Measurements from ENCODE around the gene CACNA1C.

Gene CACNA1C

GRCh38 chr12:2035431-2036055 lies 17.2 kb upstream of the CACNA1C start:
- no peak for DNase-seq

- no peak for DNase-seq
Observed at GRCh38 chr12:2039034-2039433, 13.8 kb upstream of the CACNA1C start.

- DNase-seq, result no peak
Observed at GRCh38 chr12:2043054-2043453, 9.7 kb upstream of the CACNA1C start.

- DNase-seq, result no peak
Observed at GRCh38 chr12:2044165-2044564, 8.6 kb upstream of the CACNA1C start.

GRCh38 chr12:2046957-2047356 lies 5.8 kb upstream of the CACNA1C start:
- no peak for DNase-seq

- no peak for DNase-seq
Observed at GRCh38 chr12:2047752-2048151, 5.0 kb upstream of the CACNA1C start.

GRCh38 chr12:2049604-2050540 lies 2.9 kb upstream of the CACNA1C start:
- no peak for DNase-seq

GRCh38 chr12:2051700-2052621 lies 826 bp upstream of the CACNA1C start:
- DNase-seq, result no peak

GRCh38 chr12:2053691-2054090 lies 904 bp downstream of the CACNA1C start:
- DNase-seq, result no peak

- DNase-seq, result no peak
Observed at GRCh38 chr12:2054091-2055018, 1.6 kb downstream of the CACNA1C start.

GRCh38 chr12:2057041-2057794 lies 4.4 kb downstream of the CACNA1C start:
- DNase-seq, result no peak

GRCh38 chr12:2057795-2058408 lies 5.1 kb downstream of the CACNA1C start:
- DNase-seq, result no peak

GRCh38 chr12:2058837-2059236 lies 6.0 kb downstream of the CACNA1C start:
- DNase-seq, result no peak

GRCh38 chr12:2061402-2061801 lies 8.6 kb downstream of the CACNA1C start:
- DNase-seq, result no peak

- no peak for DNase-seq
Observed at GRCh38 chr12:2064071-2064507, 11.3 kb downstream of the CACNA1C start.

GRCh38 chr12:2068653-2069052 lies 15.9 kb downstream of the CACNA1C start:
- DNase-seq, result no peak

GRCh38 chr12:2070440-2071045 lies 17.8 kb downstream of the CACNA1C start:
- DNase-seq, result no peak

GRCh38 chr12:2074792-2075191 lies 22.0 kb downstream of the CACNA1C start:
- no peak for DNase-seq

GRCh38 chr12:2075508-2076195 lies 22.9 kb downstream of the CACNA1C start:
- no peak for DNase-seq

GRCh38 chr12:2076196-2076570 lies 23.4 kb downstream of the CACNA1C start:
- DNase-seq, result no peak

All from amniotic stem cell (primary cell).